ENCODE results near the gene STK31.

DNA sequence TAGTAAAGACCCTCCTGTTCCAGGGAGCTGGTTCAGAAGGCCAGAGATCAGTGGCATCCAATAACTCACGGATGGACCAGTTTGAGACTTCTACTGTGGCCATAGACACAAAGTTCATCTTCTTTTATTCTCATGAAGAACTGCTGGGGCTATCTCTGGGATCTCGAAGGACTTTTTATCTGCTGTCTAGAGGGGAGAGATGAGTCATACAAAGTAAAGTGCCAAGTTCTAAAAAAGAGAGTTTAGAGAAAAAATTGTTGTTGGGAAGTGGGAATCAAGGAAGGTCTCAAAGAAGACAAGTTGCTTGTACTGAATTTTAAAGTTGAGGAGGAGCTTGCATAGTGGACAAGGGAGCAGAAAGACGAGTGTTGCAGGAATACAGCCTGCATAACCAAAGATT, 38.0 kb upstream of the STK31 start:
- TF ChIP-seq CTCF (IDR thresholded peaks at IDR 0.05) (no peak), POLR2A (IDR thresholded peaks at IDR 0.05) (no peak), POLR2AphosphoS5 (IDR thresholded peaks at IDR 0.05) (no peak)
